ENCODE data around the gene RARB. TPM values are rescaled to one million over a fixed set of nuclear protein-coding genes. Genes with fewer than 3 reads are reported as not detected.

The RARB gene
- total RNA-seq, 1 experiment from 2014 or later, result 40.2 TPM

DNA sequence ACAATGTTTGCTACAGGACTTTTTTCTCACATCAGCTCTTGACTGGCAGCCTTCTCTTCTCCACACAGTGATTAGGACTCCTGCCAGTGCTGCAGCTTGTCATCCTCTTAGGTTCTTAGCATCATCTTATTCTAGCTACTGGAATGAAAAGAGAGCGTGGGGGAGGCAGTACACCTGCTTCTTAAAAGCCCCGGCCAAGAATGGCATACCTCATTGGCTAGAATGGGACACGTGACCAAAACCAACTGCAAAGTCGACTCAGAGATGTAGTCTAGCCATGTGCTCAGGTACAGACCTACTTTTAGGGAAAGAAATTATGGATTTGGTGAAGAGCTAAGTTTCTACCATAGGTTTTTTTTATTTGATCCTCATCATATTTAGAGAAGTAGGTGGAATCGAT, 44.1 kb downstream of the RARB start:
- DNase-seq (ENCODE audit: low read depth), result peak; percentile 47

DNA sequence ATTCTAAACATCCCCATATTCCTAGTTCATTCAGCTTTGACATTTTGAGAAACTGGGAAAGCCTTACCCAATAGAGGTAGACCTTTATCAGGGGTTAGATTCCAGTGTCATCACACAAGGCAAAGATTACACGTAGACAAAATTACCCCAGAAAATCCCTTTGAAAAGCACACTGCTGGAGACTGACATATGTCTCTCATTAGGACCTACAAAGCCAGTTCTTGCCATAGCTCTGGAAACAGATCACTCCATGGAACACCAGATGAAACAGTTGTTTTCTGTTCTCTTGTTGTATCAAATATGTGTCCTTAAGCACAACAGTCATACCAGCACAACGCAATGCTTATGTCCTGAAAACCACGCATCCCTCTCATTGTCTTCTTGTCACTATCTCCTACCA, 44.7 kb downstream of the RARB start:
- DNase-seq (ENCODE audit: low read depth), result no peak

DNA sequence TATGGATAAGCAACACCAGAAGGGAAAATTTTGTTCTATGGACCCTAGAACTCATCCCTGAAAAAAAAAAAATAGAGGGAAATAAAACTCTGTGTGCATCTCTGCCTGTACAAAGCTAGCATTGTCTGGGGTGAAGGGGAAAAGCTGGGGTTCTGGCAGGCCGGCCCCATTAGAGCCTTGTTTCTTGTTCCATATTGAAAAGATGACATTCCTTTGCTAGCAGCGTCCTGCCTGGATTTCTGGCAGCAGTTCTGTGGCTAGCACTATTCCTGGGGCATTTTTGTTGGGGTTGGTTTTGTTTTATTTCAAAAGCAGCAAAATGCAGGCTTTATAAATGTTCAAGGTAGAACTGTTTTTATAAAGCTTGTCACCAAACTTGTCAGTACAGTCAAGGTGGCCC, 45.2 kb downstream of the RARB start:
- DNase-seq (ENCODE audit: low read depth), result peak; percentile 84

DNA sequence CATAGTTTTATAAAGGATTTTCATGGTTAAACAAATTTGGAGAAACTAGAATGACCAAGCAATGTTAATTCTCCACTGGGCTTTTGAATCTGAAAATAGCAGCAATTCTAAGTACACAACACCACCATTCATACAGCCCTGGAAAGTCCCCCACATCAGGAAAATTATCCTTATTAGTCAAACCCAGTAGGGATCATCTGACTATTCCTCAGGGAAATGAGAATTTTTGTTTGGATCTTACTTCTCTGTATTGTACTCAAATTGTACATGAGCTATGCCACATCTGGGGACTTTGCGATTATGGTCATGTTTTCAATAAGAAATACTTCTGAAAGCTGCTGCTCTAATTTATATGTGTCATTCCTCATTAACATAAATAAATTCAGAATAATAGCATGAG, 46.0 kb downstream of the RARB start:
- DNase-seq (ENCODE audit: low read depth), result no peak

DNA sequence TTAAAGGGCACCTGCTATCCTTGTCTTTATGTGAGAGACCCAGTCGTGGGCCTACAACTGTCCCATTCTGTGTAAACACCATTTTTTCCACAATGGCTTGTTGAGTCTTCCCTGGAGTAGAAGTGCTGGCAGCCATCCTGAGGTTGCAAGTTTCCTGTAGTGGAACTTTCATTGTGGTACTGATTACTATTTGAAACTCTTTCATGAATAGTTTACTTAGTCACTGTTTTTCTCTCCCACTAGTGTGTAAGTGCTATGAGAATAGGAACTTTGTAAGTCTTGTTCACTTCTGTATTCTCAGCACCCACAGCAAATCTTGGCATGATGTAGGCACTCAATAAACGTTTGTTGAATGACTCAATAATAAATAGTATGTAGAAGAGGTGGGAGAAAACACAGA, 48.6 kb downstream of the RARB start:
- peak; percentile 52 for DNase-seq (ENCODE audit: low read depth)

DNA sequence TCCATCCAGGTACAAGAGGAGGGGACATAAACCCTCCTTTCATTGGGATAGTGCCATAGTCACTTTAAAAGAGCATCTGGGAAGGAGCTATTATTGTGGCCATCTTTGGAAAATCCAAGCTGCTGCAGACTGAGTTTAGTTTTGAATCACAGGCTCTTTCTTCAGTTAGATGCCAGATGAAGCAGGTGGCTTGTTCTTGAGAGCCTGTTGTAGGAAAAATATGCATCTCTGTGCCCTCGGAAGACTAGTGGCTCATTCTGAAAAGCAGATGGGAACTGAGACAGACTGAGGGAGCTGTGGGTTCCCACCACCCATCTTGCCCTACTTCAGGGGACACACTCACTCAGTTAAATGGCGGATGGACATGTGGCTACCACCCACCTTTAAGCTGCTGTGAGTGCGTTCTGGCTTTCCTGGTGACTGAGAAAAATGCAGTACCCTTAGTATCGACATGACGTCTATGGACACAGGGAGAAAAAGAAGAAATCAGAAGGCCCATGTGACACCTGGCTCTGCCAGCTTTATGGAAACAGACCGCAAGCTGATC, 50.2 kb downstream of the RARB start:
- no peak for DNase-seq (ENCODE audit: low read depth)

DNA sequence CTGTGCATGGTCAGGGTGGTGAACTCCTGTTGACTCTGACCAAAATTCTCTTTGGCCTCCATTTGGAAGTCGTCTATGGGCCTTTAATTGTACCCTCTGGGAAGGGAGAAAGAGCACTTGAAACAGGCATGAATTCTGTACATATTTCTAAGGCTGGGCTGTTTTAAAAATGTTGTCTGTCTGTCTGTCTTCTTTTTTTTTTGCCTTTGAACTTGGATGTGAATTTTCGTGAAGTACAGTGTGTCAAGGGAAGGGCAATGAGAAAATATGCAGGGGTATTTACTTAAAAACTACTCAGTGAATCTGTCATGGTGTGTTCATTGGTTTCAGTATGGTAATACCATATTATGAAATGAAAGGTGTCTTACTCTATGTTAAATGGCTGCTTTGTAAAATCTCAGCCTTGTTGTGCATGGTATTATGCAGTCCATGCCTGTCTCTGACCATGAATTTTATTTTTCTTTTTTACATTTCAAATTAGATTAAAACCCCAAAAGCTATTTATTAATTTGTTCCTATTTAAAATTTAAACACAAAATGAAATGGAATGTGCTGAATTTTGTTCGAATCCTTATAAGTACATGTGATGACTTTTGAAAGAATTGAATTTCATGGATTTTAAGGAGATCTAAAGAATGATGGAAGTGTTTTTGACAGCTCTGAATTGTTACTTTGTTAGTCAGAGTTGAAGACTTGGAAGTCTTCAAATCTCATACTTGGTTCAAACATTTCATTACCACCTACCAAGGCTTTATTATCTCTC, 51.1 kb downstream of the RARB start:
- no peak for DNase-seq (ENCODE audit: low read depth)

DNA sequence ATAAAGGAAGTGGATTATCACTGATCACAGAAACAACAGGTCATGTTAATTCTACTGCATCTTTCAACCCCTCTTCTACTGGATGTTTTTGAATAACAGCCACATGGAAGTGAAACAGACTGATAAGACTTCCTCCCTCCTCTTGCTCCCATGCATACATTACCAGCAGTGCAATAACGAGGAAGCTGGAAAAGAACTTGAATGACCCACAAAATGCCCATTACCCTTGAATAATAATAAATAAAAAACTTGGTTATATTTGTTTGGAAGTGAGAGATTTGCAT, 51.6 kb downstream of the RARB start:
- no peak for DNase-seq (ENCODE audit: low read depth)

DNA sequence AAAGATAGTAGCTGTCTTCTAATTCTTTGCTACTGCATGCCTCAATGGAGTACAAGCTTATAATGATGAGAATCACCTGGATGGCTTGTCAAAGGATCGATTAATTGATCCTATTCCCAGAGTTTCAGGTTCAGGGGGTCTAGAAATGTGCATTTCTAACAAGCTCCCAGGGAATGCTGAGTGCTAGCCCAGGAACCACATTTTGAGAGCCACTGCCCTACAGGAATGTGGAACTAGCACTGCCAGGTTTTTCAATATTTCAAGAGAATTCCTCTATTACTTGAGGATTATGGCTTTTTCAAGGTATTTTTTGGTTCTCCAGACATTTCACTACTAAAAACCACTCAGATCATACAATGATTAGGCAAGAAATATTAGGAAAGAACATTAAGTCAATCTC, 52.7 kb downstream of the RARB start:
- DNase-seq (ENCODE audit: low read depth), result no peak

DNA sequence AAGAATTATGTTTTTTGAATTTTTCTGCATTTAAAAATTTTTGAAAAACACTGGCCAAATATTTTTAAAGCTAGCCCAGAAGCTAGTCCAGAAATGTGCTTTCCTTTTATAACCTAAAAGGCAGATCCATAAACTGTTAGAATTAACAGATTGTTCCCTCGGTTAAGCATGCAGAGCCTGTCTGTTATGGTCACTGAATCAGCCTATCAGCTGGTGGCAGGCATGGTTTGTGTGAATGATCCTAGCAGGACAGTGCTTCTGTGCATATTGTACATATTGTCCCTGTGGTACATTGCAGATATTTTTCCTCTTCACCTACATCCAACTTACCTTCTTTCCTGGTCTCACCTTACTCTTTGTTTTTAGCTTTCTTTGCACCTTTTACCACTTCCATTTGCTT, 53.3 kb downstream of the RARB start:
- DNase-seq (ENCODE audit: low read depth), result no peak

DNA sequence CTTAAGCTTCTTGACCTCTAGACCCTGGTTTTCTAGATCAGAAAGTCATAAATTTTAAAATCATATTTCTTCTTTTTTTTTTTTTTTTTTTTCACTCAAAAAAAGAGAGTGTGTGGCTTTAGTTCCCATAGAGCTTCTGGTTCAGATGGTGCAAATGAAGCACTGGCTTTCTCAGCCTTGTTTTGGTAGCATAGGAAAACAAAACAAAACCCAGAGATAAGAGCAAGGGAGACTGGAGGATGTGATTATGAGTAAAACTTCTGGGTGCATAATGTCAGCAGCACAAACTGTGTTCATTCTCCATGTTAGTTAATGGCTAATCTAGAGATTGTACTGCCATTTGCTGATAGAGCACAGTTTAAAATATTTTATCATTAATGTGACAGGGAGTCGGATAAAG, 55.4 kb downstream of the RARB start:
- no peak for DNase-seq (ENCODE audit: low read depth)

DNA sequence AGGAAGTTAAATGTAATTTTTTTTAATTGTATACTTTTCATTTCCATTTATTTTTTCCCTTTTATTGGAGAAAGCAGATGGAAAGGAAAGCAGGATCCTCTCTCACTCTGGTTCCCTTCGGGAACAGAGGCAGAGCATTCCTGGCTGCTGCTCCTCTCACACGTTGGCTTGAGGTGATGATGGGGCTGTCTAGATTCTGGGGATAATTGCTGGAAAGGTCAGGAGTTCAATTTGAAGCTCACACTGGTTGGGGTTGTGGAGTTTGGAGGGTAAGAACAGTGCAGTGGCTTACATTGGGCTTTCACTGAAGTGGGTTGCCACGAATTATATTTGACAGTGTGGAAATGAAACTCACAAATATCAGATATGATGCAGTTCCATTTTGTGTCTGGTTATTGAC, 57.6 kb downstream of the RARB start:
- DNase-seq (ENCODE audit: low read depth), result no peak

DNA sequence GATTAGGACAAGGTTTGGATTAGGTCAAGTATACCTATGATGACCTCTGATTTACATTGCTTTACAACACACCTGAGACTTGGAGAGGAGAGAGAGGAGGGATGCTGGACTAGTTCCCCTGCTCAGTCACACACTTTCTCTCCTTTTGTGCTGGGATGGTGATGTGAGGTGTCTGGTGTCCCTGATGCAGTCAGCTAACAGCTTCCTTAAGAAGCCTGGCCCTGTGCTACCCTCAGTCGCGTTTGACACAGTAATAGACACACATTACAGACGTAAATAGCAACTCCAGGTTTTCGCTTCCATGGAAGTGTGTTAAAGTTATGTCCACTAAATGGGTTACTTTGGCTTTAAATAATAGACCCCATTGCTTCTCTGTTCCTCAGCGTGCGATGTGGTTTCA, 58.9 kb downstream of the RARB start:
- no peak for DNase-seq (ENCODE audit: low read depth)

DNA sequence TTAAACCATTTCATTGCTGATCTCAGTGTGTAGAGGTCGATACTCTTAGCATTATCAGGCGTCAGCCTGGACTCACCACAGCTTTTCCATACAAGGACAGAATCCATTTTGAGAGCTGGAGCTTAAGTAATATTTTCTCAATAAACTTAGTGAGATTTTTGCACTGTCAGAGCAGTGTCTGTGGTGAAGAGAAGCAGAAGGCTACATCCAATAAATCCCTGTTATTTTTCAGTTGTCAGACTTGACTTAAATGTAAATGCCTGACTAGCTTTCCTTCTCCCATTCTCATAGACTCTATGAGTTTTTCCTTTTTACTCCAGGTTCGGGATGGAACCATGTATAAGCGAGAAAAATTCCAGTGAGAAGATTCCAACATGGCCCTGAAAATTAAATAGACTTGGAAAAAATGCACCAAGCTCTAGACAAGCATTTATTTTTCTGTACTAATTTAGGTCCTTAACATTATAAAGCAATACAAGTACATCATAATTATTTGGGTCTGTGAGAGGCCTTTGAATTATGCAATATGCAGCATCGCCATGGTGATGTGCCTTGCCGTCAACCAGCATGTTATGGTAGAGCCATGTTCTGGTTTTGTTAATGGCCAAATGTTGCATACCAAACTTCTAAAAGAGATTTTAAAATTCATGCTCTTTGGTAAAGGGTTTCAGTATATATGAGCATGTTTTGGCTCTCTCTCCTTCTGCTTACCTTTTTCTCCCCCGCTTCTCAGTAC, 62.0 kb downstream of the RARB start:
- DNase-seq (ENCODE audit: low read depth), result no peak

DNA sequence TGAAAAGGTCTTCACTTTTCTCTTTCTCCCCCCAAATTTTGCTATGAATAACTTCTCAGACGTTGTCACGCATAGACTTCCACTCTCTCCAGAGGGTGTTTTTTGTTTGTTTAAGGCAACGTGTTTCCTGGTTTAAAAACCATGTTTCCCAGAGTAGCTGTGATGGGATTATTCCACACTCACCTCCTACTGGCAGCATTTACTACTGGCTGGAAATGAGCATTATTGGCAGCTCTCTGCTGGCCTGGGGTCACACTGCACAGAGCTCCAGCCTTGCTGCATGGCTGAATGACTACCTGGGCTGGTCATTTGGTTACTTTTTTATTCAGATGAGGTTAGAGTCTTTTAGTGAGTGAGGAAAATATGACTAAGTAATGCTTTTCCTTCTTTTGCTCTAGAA, 65.2 kb downstream of the RARB start:
- peak; percentile 84 for DNase-seq (ENCODE audit: low read depth)

DNA sequence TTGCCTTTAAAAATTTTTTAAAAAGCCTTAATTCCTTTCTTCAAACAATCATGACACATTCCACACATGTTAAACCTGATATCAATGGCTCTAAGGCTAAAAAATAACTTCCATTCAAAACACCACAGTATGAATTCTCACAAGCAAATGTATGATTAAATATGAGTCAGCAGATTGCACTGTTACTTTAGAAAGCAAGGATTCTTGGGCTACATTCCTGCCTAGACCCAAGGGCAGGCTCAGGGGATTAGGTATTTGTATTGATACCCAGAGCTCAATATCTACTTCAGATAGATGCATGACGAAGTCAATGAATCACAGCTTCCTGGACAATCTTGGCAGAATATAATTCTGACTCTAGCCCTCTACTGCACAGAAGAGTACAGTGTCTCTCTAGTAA, 65.7 kb downstream of the RARB start:
- DNase-seq (ENCODE audit: low read depth), result peak; percentile 89

DNA sequence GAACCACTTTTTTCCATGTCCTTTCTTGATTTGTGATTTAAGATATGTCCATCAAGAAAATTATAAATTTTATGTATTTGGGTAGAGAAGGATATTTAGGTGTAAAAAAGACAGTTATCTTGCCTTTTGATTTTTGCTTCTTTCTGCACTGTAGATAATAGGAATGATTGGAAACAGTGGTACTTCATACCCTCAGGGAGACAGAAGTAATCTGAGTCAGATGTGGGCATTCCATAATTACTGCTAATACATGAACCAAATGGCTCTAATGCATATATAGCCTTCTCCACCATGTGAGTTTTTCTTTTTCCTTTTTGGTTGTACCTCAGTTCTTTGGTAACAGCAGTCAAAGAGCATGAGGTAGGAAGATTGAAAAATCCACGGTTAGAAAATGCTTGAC, 67.2 kb downstream of the RARB start:
- no peak for DNase-seq (ENCODE audit: low read depth)

DNA sequence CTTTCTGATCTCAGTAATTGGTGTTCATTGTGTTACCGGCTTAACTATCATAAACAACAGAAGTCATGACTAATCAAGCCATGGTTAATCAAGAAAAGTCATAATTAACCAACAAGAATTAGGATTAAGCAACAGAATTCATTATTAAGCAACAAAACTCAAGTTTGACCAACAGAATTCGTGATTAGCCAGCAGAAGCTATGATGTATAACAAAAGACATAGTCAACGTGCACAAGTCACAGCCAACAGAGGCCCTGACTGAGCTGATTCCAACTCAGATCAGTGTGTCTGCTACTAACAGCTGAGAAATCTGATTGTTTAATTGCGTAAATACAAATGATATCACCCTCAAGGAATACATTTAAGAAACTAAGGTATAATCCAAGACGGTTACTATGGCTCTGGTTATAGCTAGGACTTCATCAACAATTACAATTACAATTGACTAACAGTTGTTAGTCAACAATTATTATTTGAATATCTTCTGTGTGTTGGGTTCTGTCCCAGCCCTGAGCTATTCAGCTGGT, 67.7 kb downstream of the RARB start:
- peak; percentile 46 for DNase-seq (ENCODE audit: low read depth)

DNA sequence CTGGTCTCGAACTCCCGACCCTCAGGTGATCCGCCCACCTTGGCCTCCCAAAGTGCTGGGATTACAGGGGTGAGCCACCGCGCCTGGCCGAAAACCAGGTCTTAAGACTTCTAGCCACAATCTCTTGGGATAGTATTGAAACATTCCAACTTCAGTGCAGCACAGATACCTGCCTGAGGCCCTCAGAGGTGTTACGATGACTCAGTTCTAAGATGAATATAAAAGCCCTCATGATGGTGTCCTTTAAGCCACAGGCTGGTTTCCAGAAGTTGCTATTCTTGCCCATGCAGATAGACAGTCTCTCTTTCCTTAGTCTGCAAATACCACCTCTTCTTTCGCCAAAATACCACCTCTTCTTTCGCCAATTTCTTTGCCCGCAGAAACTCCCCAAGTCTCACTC, 69.0 kb downstream of the RARB start:
- DNase-seq (ENCODE audit: low read depth), result no peak

DNA sequence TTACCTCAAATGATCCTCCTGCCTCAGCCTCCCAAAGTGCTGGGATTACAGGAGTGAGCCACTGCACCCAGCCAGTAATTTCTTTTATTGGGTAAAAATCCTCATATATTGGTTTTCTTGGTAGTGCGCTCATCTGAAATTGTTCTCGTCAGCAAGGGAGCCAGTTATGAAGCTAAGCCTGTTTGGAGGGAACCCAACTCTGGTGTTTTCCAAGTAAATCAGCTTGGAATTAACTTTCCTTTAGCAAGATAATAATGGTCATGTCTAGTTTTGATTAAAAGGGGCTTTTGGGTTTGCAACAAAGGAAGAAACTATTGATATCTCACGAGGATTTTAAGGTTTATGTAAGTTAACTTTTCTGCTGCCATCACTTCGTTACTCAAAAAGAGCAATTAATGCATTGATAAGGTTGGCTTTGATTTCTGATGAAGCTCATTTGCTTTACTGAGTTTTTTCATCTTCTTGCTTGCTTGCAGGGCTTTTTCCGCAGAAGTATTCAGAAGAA, 72.7 kb downstream of the RARB start:
- no peak for DNase-seq (ENCODE audit: low read depth)

DNA sequence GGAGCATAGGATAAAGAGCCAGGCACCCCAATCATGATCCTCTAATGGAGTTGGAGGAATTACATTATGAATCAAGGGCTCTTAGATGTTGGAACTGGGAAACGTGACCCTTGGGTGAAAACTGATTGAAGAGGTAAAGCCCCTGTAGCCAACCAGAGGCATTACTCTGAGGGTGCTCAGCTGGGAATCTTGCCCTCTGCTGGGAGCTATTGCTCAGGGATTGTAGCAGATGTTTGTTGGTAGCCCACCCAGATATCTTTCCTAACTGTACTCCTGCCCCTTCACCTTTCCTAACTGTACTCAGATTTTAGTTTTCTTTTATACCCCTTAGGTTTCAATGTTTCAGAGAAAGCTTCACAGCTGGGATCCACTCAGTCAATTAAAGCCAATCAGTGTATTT, 74.2 kb downstream of the RARB start:
- no peak for DNase-seq (ENCODE audit: low read depth)

DNA sequence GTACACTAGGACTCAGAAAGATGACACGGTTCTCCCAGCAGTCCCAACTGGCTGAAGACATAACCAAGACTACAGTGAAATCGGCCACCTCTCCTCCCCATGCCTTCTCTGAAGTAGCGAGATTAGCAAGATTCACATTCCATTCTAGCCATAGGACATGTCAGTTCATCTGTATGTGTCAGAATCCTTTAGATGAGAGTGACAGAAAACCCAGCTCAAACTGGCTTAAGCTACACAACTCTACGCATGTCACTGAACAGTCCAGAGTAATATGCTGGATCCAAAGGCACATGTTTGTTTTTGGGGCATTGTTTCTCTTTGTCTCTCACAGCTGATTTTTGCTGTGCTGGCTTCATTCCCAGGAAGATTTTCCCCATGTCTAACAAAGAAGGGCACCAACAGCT, 75.8 kb downstream of the RARB start:
- no peak for DNase-seq (ENCODE audit: low read depth)

DNA sequence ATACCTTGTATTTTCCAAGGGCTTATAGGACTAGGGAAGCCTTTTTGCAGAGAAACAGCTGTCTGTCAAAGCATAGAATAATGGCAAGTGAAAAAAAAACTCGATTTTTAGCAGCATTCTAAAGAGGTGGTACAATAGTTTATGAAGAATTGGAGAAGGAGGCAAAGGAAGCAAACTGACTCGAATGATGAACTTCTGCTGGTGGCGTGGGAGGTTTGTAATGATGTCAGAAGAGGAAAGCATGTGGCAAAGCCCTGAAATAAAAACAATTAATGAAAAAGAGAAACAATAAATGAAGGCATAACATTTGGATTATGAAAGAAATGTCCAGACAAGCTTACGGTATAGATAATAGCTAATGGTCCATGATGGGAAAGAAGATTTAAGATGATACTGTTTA, 77.5 kb downstream of the RARB start:
- DNase-seq (ENCODE audit: low read depth), result no peak

Measured in M059J (cell line).